HUES6 (cell line): Measurements from ENCODE around the gene RBMX2.

Experiments
- H3K27ac ChIP-seq: 2 replicates; pipeline ENCODE4 v1.7.0; 2013; ENCODE audit warnings: low read depth, mild to moderate bottlenecking, low read length, inconsistent platforms
- H3K27me3 ChIP-seq: 2 replicates; pipeline ENCODE4 v1.6.1; 2013; ENCODE audit warnings: low read length; ENCODE audit not compliant: control insufficient read depth, insufficient read depth
- H3K36me3 ChIP-seq: 2 replicates; pipeline ENCODE4 v1.6.1; 2013; ENCODE audit warnings: low read length; ENCODE audit not compliant: control insufficient read depth, insufficient read depth
- H3K4me1 ChIP-seq: 2 replicates; pipeline ENCODE4 v1.6.1; 2013; ENCODE audit warnings: low read length; ENCODE audit not compliant: control insufficient read depth, insufficient read depth
- H3K4me3 ChIP-seq: 2 replicates; pipeline ENCODE4 v1.5.1; 2013; ENCODE audit warnings: low read depth, low read length
- H3K9ac ChIP-seq: one replicate; pipeline ENCODE4 v1.6.1; 2013; ENCODE audit warnings: mild to moderate bottlenecking, low read length
- H3K9me3 ChIP-seq: 2 replicates; pipeline ENCODE4 v1.6.1; 2013; ENCODE audit warnings: low read depth, low read length; ENCODE audit not compliant: control insufficient read depth, insufficient read depth

RBMX2 gene

GRCh38 chrX:130444641-130445336 lies 43.0 kb downstream of the RBMX2 start:
- no peak overlapping the region for H3K4me3 ChIP-seq
- H3K9ac ChIP-seq: no peak overlapping the region
- peaks cover 2% of the 10 kb centered on the region for H3K27me3 ChIP-seq
- no peaks in the 10 kb centered on the region for H3K4me1 ChIP-seq
- no peaks in the 10 kb centered on the region for H3K9me3 ChIP-seq
- no peaks in the 10 kb centered on the region for H3K36me3 ChIP-seq
- H3K27ac ChIP-seq: no peak overlapping the region

- H3K27ac ChIP-seq: no peak overlapping the region
Measured at GRCh38 chrX:130446974-130447373, 45.2 kb downstream of the RBMX2 start.

More at GRCh38 chrX:130446974-130447373, 45.2 kb downstream of the RBMX2 start:
- Histone ChIP-seq H3K4me1 (no peaks in the 10 kb centered on the region), H3K4me3 (no peak overlapping the region), H3K9me3 (no peaks in the 10 kb centered on the region), H3K27me3 (peaks cover 2% of the 10 kb centered on the region), H3K36me3 (no peaks in the 10 kb centered on the region), H3K9ac (no peak overlapping the region)
